Measurements from ENCODE around the gene PCP2. TPM values are rescaled to one million over a fixed set of nuclear protein-coding genes. Genes with fewer than 3 reads are reported as not detected.

The PCP2 gene
- total RNA-seq (ENCODE audit: low replicate concordance) = not detected in 2 replicates

GRCh38 chr19:7633698-7634097 is at the start of gene PCP2:
Gene PCP2 (minus strand): TSS chr19:7633719. CDS start chr19:7633457, 262 bp downstream.
- TF ChIP-seq CTCF (IDR thresholded peaks at IDR 0.05; ENCODE audit: insufficient read depth, low read length) = no peak
- no peak within 1 kb of the TSS for H3K4me3 ChIP-seq (ENCODE audit: low read depth, low read length)
- no peak for DNase-seq (ENCODE audit: low read depth)

GRCh38 chr19:7682175-7682855 is 48.8 kb upstream of the PCP2 start:
- peak; percentile 27 for TF ChIP-seq CTCF (IDR thresholded peaks at IDR 0.05; ENCODE audit: insufficient read depth, low read length)
- DNase-seq (ENCODE audit: low read depth) = no peak
- H3K4me3 ChIP-seq (ENCODE audit: low read depth, low read length) = peak overlapping the region; percentile 89

- DNase-seq (ENCODE audit: low read depth) = peak; percentile 74
- TF ChIP-seq CTCF (IDR thresholded peaks at IDR 0.05; ENCODE audit: insufficient read depth, low read length) = peak; percentile 75
- H3K4me3 ChIP-seq (ENCODE audit: low read depth, low read length) = peak overlapping the region; percentile 89
Measured at GRCh38 chr19:7681340-7682174, 48.0 kb upstream of the PCP2 start.

- peak within 1 kb of the TSS; percentile 89 for H3K4me3 ChIP-seq (ENCODE audit: low read depth, low read length)
- peak; percentile 51 for TF ChIP-seq CTCF (IDR thresholded peaks at IDR 0.05; ENCODE audit: insufficient read depth, low read length)
- peak; percentile 73 for DNase-seq (ENCODE audit: low read depth)
Measured at GRCh38 chr19:7680606-7681339, 47.3 kb upstream of the PCP2 start, which contains the start of gene TRAPPC5. Gene TRAPPC5 (plus strand): TSS chr19:7680833. CDS start chr19:7682254, 1,421 bp downstream.

GRCh38 chr19:7679771-7680605 is 46.5 kb upstream of the PCP2 start:
- DNase-seq (ENCODE audit: low read depth) = no peak
- H3K4me3 ChIP-seq (ENCODE audit: low read depth, low read length) = peak overlapping the region; percentile 60
- no peak for TF ChIP-seq CTCF (IDR thresholded peaks at IDR 0.05; ENCODE audit: insufficient read depth, low read length)
